Lower leg skin (tissue), 4 donors: ENCODE data around the gene AMH. TPM values are rescaled to one million over a fixed set of nuclear protein-coding genes. Genes with fewer than 3 reads are reported as not detected.

Experiments
- DNase-seq, 2 donors: peaks; one replicate each; pipeline ENCODE4 v3.0.0-alpha.2; 2019; ENCODE audit warnings: low spot score in 2 of 2
- H3K4me3 ChIP-seq: fragments of 200-600 bp; sonication (generic); 2 replicates; pipeline ENCODE4 v1.5.1; 2017; ENCODE audit warnings: mild to moderate bottlenecking, low read depth; ENCODE audit not compliant: poor library complexity, severe bottlenecking
- POLR2A ChIP-seq, 2 donors: fragments of 450-650 bp; IDR thresholded peaks; one replicate each; pipeline ENCODE4 v1.6.1; 2016 to 2017; ENCODE audit warnings: antibody characterized with exemption in 2 of 2, mild to moderate bottlenecking in 1 of 2, moderate library complexity in 1 of 2
- WGBS, 2 donors: methylation state at CpG; one replicate each; pipeline ENCODE4 v1.1.5; 2018; 5-methylcytosine and 5-hydroxymethylcytosine counted together
- intact Hi-C: fragments of 100-400 bp; cut with DNase I; formaldehyde crosslinking; loops from one replicate; pipeline ENCODE4 v1.15.0; 2023; ENCODE audit warnings: low total_unique reads
- total RNA-seq, 4 donors: library from RNA; depleted of rRNA; stranded (reverse); fragments of >200 nt; gene quantifications; one replicate each; pipeline ENCODE4 v1.1.0, GENCODE V29; 2016
- TF ChIP-seq, protein P1 (sequence below), 3 donors: fragments of 450-650 bp; IDR thresholded peaks; one replicate each; pipeline ENCODE4 v1.5.1; 2016; ENCODE audit warnings: antibody characterized with exemption in 3 of 3, mild to moderate bottlenecking in 3 of 3, moderate library complexity in 2 of 3

The AMH gene
- total RNA-seq, 4 donors from 2014 or later = 0.13 to 1.3 (median 1.2) TPM

DNA sequence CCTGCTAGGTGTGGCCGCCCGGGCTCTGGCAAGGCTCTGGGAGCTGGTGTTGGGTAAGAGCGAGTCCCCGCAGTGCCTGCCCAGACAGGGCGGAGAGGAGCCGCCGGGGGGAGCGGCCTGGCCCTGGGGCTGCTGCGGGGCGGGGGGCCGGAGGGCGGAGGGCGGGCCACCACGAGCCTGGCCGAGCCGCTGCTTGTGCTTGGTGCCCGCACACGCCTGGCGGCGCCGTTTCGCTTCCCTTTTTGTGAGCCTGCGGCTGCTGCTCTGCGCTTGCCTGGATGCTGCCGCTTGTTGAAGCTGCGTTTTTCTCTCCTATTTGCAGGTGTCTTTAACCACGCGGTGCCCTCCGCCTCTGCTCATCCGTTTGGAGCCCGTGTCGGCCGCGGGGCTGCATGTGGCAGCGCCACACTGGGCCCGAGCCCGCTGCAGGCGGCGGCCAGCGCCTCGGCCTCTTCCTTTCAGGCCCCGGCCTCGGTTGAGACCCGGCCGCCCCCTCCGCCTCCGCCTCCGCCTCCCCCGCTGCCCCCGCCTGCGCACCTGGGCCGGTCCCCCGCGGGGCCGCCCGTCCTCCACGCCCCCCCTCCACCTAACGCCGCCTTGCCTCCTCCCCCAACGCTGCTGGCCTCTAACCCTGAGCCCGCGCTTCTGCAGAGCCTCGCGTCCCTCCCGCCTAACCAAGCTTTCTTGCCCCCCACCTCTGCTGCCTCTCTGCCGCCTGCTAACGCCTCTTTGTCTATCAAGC lies 21.5 kb upstream of the AMH start:
- H3K4me3 ChIP-seq = no peak overlapping the region
- DNase-seq = no peak
- TF ChIP-seq, protein P1, sequence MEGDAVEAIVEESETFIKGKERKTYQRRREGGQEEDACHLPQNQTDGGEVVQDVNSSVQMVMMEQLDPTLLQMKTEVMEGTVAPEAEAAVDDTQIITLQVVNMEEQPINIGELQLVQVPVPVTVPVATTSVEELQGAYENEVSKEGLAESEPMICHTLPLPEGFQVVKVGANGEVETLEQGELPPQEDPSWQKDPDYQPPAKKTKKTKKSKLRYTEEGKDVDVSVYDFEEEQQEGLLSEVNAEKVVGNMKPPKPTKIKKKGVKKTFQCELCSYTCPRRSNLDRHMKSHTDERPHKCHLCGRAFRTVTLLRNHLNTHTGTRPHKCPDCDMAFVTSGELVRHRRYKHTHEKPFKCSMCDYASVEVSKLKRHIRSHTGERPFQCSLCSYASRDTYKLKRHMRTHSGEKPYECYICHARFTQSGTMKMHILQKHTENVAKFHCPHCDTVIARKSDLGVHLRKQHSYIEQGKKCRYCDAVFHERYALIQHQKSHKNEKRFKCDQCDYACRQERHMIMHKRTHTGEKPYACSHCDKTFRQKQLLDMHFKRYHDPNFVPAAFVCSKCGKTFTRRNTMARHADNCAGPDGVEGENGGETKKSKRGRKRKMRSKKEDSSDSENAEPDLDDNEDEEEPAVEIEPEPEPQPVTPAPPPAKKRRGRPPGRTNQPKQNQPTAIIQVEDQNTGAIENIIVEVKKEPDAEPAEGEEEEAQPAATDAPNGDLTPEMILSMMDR (IDR thresholded peaks at IDR 0.05) = no peak
- WGBS, 2 donors = 40 to 76% methylated on average over 44 to 48 of the region's 67 CpGs
- intact Hi-C loops = no loop called here

DNA sequence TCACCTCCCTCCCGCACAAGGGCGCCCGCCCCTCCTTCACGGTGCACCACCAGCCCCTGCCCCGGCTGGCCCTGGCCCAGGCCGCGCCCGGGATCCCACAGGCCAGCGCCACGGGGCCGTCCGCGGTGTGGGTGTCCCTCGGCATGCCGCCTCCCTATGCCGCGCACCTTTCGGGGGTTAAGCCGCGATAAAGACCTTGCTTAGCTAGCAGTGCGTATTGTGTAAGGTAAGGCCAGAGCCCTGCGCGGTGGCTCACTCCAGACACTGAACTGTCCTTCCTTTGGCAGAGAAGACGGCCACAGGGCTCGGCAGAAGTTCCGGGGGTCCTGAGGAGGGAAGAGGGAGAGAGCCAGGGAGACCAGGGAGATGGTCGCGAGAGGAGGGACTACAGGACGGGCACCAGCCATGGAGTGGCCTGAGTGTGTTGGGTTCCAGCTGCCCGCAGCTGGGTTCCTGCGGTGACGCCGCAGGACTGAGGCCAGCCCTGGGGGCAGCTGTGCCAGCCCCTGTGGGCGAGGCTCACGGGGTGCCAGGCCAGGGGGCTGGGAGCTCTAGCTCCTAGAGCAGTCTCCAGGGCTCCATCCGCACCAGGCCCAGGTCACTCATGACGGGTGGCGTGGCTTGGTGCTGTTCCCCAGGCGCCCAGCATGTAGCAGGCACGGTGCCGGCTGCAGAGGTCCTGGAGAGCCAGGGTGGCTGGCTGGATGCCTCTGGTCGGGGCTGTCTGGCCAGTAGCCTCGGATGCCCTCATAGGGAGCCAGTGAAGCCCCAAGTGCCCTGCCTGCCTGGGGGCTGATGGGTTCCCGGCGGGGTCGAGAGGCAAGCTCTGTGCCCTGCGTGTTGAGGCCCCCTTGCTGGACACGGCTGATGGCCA lies 20.7 kb upstream of the AMH start:
- no peak overlapping the region for H3K4me3 ChIP-seq
- TF ChIP-seq, protein P1 (IDR thresholded peaks at IDR 0.05) = no peak
- TF ChIP-seq POLR2A (IDR thresholded peaks at IDR 0.05) = no peak
- 90 to 92% methylated on average over 37 to 43 of the region's 48 CpGs for WGBS, 2 donors
- intact Hi-C loops = no loop called here
- DNase-seq = no peak

DNA sequence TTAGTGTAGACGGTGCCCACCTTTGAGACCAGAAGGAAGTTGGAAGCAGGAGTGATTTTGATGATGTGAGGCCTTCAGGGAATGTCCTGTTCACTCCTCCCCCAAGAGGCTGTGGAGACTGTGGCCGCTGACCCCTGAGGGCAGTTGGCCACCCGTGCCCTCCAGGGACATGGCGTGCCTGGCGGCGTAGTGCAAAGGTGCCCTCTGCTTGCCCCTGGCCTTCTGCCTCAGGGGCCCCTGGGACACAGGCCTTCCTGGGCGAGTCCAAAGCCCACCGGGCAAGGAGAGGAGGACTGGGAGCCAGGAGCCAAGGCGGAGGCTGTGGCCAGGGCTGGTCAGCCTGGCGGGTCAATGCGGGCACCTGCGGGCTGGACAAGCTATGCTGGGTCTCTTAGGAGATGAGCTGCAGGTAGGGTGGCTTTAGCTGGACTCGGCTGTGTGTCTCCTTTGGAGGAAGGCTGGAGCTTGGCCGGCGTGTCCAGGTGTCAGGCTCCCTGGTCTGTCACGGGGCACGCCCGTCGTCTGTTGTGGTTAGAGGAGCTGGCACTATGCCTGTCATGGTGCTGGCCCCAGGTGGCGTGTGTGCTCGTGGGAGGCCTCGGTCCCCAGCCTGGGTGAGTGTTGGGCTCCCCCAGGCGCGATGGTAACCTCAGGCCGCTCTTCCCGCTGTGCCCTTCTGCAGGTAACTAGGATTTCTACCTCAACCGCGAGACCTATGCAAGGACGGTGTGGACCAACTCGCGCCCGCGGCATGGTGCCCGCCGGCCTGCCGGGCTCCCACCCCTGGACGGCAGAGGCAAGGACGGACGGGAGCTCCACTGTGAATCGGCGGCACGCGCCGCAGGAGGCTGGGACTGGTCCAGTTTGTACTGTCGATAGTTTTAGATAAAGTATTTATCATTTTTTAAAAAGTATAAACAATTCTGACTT lies 19.8 kb upstream of the AMH start:
- H3K4me3 ChIP-seq = no peak overlapping the region
- intact Hi-C loops = no loop called here
- no peak for TF ChIP-seq POLR2A (IDR thresholded peaks at IDR 0.05)
- TF ChIP-seq, protein P1 (IDR thresholded peaks at IDR 0.05) = no peak
- 89 to 95% methylated on average over 32 to 45 of the region's 45 CpGs for WGBS, 2 donors
- DNase-seq = no peak

DNA sequence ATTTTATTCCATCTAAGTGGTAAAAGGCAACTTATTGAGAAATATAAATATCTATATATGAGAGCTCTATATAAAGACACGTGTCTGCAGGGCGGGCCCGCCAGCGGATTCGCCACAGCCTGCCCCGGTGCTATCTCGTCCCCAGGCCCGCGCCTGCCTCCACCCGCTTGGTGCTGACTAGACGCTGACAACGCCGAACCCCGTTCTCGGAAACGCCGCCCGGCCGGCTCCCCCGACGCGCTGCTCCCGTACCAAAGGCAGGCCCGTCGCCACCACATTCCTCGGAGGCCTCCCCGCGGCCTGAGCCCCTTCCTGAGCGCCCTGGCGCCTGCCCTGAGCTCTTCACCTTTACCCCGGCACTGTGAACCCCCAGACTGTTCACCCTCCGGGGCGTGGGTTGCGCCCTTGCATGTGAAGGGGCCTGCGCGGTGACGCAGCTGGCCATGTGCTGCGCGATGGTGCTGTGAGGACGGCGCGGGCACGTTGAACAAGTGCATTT lies 19.0 kb upstream of the AMH start:
- DNase-seq = no peak
- intact Hi-C loops = no loop called here
- TF ChIP-seq, protein P1 (IDR thresholded peaks at IDR 0.05) = no peak
- TF ChIP-seq POLR2A (IDR thresholded peaks at IDR 0.05) = no peak

DNA sequence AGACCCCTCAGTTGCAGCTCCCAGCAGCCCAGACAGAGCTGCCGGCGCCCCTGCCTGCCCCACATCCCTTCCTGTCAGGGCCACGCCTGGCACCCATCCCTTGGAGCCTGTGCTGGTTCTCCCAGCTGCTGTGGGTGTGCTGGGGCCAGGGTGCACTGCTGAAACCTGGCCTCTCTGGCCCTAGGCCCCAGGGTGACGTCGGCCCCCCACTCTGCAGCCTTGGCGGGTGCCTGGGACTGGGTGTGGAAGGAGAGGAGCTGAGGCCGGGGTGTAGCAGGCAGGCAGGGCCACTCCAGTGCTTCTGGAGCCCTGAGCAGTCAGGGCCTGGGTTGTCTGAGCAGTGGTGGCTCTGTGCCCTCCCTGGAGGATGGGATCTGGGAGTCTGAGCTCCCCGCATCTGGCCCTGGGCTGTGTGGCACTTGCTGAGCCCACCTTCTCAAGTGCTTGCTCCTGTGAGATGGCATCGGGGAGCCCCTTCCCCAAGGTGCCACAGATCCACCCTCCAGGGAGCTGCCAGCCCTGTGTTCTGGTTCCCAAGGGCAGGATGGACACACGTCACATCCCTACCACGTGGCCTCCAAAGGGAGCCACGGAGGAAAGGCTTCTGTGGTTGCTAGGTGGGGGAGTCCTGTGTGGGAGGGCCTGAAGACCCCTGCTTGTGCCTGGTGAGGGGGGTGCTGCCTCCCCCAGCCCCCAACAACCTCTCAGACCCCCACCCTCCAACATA lies 18.2 kb upstream of the AMH start:
- TF ChIP-seq, protein P1 (IDR thresholded peaks at IDR 0.05) = no peak
- TF ChIP-seq POLR2A (IDR thresholded peaks at IDR 0.05) = no peak
- DNase-seq = no peak
- WGBS, 2 donors = 49 to 65% methylated on average over 11 of the region's 12 CpGs
- intact Hi-C loops = no loop called here
- H3K4me3 ChIP-seq = no peak overlapping the region

More for the DNA sequence above, 19.0 kb upstream of the AMH start:
- WGBS, 2 donors = 69 to 75% methylated on average over 36 to 43 of the region's 43 CpGs
- no peak overlapping the region for H3K4me3 ChIP-seq
